OCI-LY1 (cell line): ENCODE results near the gene CCL4.

Experiments
- H2AFZ ChIP-seq: fragments of 200-600 bp; sonication (generic), shearing (Covaris generic); 2 replicates; pipeline ENCODE4 v1.6.0; 2014; ENCODE audit warnings: antibody characterized with exemption, mild to moderate bottlenecking, low read length
- H3F3A ChIP-seq: fragments of 200-600 bp; sonication (generic), shearing (Covaris generic); 2 replicates; pipeline ENCODE4 v1.6.0; 2014; ENCODE audit warnings: mild to moderate bottlenecking, antibody characterized with exemption, low read length, moderate library complexity; ENCODE audit not compliant: insufficient read depth
- H3K27ac ChIP-seq: fragments of 200-600 bp; sonication (generic); 2 replicates; pipeline ENCODE4 v1.5.1; 2014; ENCODE audit warnings: low read length, mixed run types, mild to moderate bottlenecking, low read depth; ENCODE audit not compliant: poor library complexity, severe bottlenecking
- H3K27me3 ChIP-seq: fragments of 200-600 bp; sonication (generic); 2 replicates; pipeline ENCODE4 v1.6.0; 2014; ENCODE audit warnings: antibody characterized with exemption, mild to moderate bottlenecking, low read length, moderate library complexity; ENCODE audit not compliant: insufficient read depth
- H3K36me3 ChIP-seq: fragments of 200-600 bp; sonication (generic); 2 replicates; pipeline ENCODE4 v1.6.1; 2014; ENCODE audit warnings: mild to moderate bottlenecking, antibody characterized with exemption, low read length, moderate library complexity, mixed read lengths; ENCODE audit not compliant: insufficient read depth
- H3K4me1 ChIP-seq: fragments of 200-600 bp; sonication (generic); 2 replicates; pipeline ENCODE4 v1.5.1; 2014; ENCODE audit warnings: mild to moderate bottlenecking, low read length, moderate library complexity; ENCODE audit not compliant: insufficient read depth, severe bottlenecking
- H3K4me2 ChIP-seq: fragments of 200-600 bp; sonication (generic), shearing (Covaris generic); 2 replicates; pipeline ENCODE4 v1.6.1; 2014; ENCODE audit warnings: low read length
- H3K4me3 ChIP-seq: fragments of 200-600 bp; sonication (generic); 2 replicates; pipeline ENCODE4 v1.5.1; 2014; ENCODE audit warnings: low read length, low read depth, mild to moderate bottlenecking, mixed read lengths; ENCODE audit not compliant: poor library complexity, severe bottlenecking
- H3K79me2 ChIP-seq: fragments of 200-600 bp; shearing (Covaris generic); 2 replicates; pipeline ENCODE4 v1.6.1; 2016; ENCODE audit warnings: mixed run types, low read length, mixed read lengths; ENCODE audit not compliant: insufficient read depth
- H3K9ac ChIP-seq: fragments of 200-600 bp; sonication (generic), shearing (Covaris generic); 2 replicates; pipeline ENCODE4 v1.6.1; 2014; ENCODE audit warnings: mild to moderate bottlenecking, low read length, mixed read lengths
- H3K9me2 ChIP-seq: fragments of 200-600 bp; sonication (generic), shearing (Covaris generic); 2 replicates; pipeline ENCODE4 v1.6.1; 2014; ENCODE audit warnings: low read depth, mild to moderate bottlenecking, low read length, mixed read lengths
- H3K9me3 ChIP-seq: fragments of 200-600 bp; shearing (Covaris generic); 2 replicates; pipeline ENCODE4 v1.6.1; 2014; ENCODE audit warnings: low read length, mixed read lengths
- H4K20me1 ChIP-seq: fragments of 200-600 bp; sonication (generic), shearing (Covaris generic); 2 replicates; pipeline ENCODE4 v1.6.0; 2016; ENCODE audit warnings: mild to moderate bottlenecking, low read length; ENCODE audit not compliant: insufficient read depth
- CTCF ChIP-seq: fragments of 200-600 bp; sonication (generic), shearing (Covaris generic); IDR thresholded peaks from 2 replicates; pipeline ENCODE4 v1.5.1; 2017; ENCODE audit warnings: mild to moderate bottlenecking, antibody characterized with exemption, low read length, moderate library complexity, mixed read lengths
- EZH2 ChIP-seq: fragments of 200-600 bp; sonication (generic), shearing (Covaris generic); IDR thresholded peaks from 2 replicates; pipeline ENCODE4 v1.8.0; 2017; ENCODE audit warnings: borderline replicate concordance, mixed run types, mild to moderate bottlenecking, antibody characterized with exemption, low read length, moderate library complexity, mixed read lengths

CCL4 gene

DNA sequence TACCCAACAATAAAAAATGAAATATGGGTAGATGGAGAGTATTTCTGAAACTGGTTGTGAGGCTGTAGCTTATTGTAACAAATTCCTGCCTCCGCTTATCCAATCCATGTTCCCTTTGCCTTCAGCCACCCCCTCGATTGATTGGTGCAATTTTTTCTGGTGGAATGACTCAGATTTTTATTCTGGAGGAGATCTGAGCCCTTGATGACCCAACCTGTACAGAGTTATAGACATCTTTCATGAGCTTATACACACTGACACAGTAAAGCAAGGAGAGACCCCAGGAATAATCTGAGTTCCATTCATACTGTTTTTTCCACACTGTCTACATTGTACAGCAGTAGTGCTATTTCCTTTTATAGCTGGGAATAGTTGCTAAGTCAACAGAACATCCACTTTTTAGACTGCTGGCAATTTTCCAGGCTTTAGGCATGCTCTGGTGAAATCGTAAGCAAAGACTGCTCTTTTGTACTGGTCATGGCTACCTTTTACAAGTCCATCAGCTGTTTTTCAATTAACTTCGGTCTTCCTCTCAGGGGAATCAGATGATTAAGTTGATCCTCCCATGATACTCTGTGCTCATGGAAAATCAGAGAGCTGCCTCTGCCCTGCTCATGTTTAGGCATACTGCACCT lies 30.1 kb downstream of the CCL4 start:
- Histone ChIP-seq H3K9me2 (no peaks in the 10 kb centered on the region), H3K4me2 (no peak overlapping the region), H3K9me3 (no peaks in the 10 kb centered on the region), H3F3A (no peaks in the 10 kb centered on the region), H3K27me3 (no peaks in the 10 kb centered on the region), H3K36me3 (no peaks in the 10 kb centered on the region), H3K79me2 (no peaks in the 10 kb centered on the region), H3K27ac (no peak overlapping the region), H3K4me1 (no peaks in the 10 kb centered on the region), H4K20me1 (no peaks in the 10 kb centered on the region), H2AFZ (no peak overlapping the region), H3K9ac (no peak overlapping the region), H3K4me3 (no peak overlapping the region)
- TF ChIP-seq EZH2, result no peak

DNA sequence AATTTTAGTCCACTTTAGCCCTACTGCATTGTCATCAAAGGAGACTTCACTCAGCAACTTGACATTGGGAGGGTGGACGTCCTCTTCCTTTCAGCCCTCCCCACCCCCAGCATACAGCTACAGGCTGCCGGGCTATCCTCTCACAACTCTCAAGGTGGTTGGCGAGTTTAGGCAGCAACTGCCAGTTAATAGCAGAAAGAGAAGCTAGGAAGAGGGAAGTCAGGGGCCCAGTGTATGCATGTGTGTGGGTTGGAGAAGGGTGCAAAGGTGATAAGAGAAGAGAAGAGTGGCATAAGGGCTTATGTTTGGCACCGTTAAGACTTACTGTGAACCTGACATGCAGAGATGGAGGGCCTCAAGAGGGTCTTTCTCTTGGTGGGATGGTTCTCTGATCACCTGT lies 31.8 kb downstream of the CCL4 start:
- Histone ChIP-seq H3K36me3 (no peaks in the 10 kb centered on the region), H3K27ac (no peak overlapping the region), H3F3A (no peaks in the 10 kb centered on the region), H3K9me3 (no peaks in the 10 kb centered on the region), H3K79me2 (no peaks in the 10 kb centered on the region), H2AFZ (no peak overlapping the region), H3K4me1 (no peaks in the 10 kb centered on the region), H3K9ac (no peak overlapping the region), H3K27me3 (no peaks in the 10 kb centered on the region), H3K4me3 (no peak overlapping the region), H3K4me2 (no peak overlapping the region), H3K9me2 (no peaks in the 10 kb centered on the region), H4K20me1 (no peaks in the 10 kb centered on the region)
- no peak for TF ChIP-seq CTCF
- TF ChIP-seq EZH2, result no peak

DNA sequence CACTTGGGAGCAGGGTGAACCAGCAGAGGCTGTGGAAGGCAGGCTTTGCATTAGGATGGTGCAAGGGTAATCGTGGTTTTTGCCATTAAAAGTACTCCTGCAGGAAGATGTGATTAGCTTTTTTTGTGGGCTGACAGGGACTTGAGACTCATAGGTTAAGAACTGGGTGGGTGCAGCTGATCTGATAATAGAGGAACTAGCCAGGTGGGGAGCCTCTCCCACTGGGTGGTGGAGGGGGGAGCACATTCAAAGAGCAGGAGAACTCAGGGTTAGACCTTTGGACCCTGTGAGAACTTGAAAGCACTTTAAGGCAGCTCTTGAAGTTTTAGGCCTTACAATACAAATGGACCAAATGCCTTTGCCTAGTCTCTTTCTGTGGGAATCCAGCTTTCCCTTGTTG lies 32.4 kb downstream of the CCL4 start:
- no peaks in the 10 kb centered on the region for H3K79me2 ChIP-seq
- no peak overlapping the region for H3K9ac ChIP-seq
- no peak overlapping the region for H2AFZ ChIP-seq
- H3K9me2 ChIP-seq, result no peaks in the 10 kb centered on the region
- H3K27me3 ChIP-seq, result no peaks in the 10 kb centered on the region
- H3K4me2 ChIP-seq, result no peak overlapping the region
- no peaks in the 10 kb centered on the region for H3K36me3 ChIP-seq
- no peaks in the 10 kb centered on the region for H3F3A ChIP-seq
- H3K9me3 ChIP-seq, result no peaks in the 10 kb centered on the region
- H3K4me3 ChIP-seq, result no peak overlapping the region
- TF ChIP-seq CTCF, result no peak
- TF ChIP-seq EZH2, result no peak
- H3K4me1 ChIP-seq, result no peaks in the 10 kb centered on the region
- H3K27ac ChIP-seq, result no peak overlapping the region
- no peaks in the 10 kb centered on the region for H4K20me1 ChIP-seq

DNA sequence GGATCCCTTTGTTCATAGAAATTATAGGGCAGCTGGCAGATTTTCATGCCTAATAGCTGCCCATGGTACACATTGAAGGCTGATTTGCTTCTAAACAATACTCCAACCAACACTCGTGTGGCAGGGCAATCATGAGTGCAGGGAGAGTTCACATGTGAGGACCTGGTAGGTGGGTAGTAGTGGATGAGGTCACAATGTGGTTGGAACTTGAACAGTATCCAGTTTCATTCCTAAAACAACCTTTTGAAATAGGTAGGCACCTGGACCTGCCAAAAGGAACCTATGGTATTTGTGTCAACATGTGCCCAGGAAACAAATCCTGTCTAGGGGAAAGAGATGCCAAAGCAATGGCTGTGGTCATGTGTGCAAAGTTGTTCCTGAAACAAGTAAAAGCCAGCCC lies 32.8 kb downstream of the CCL4 start:
- no peak overlapping the region for H3K9ac ChIP-seq
- H3F3A ChIP-seq, result no peaks in the 10 kb centered on the region
- no peaks in the 10 kb centered on the region for H3K27me3 ChIP-seq
- no peak overlapping the region for H3K27ac ChIP-seq
- no peaks in the 10 kb centered on the region for H3K36me3 ChIP-seq
- no peak overlapping the region for H2AFZ ChIP-seq
- H4K20me1 ChIP-seq, result no peaks in the 10 kb centered on the region
- no peaks in the 10 kb centered on the region for H3K79me2 ChIP-seq
- H3K9me3 ChIP-seq, result no peaks in the 10 kb centered on the region
- no peaks in the 10 kb centered on the region for H3K4me1 ChIP-seq
- H3K9me2 ChIP-seq, result no peaks in the 10 kb centered on the region
- no peak overlapping the region for H3K4me2 ChIP-seq
- H3K4me3 ChIP-seq, result no peak overlapping the region
- TF ChIP-seq CTCF, result no peak
- TF ChIP-seq EZH2, result no peak
